ENCODE measurements around the gene PHLDA3. TPM values are rescaled to one million over a fixed set of nuclear protein-coding genes. Genes with fewer than 3 reads are reported as not detected.

The PHLDA3 gene
- total RNA-seq, 4 donors from 2014 or later: 63.0 to 110 (median 72.1) TPM

- WGBS, 2 donors: 94 to 96% methylated on average over 3 of the region's 3 CpGs
These were observed 34.7 kb downstream of the PHLDA3 start for GRCh38 chr1:201434266-201434665.

GRCh38 chr1:201433609-201434008, 35.4 kb downstream of the PHLDA3 start:
- no peak overlapping the region for H3K4me3 ChIP-seq (ENCODE audit: low read depth, poor library complexity, severe bottlenecking)
- WGBS, 2 donors: 84 to 87% methylated on average over 6 of the region's 6 CpGs

More at GRCh38 chr1:201434266-201434665, 34.7 kb downstream of the PHLDA3 start:
- DNase-seq (ENCODE audit: low spot score in 2 of 2): no peak
- no peak for TF ChIP-seq POLR2A (IDR thresholded peaks at IDR 0.05)
- no peak for TF ChIP-seq CTCF (IDR thresholded peaks at IDR 0.05)
- intact Hi-C loops (cut with DNase I; ENCODE audit: low total_unique reads): no loop called here
- H3K4me3 ChIP-seq (ENCODE audit: low read depth, poor library complexity, severe bottlenecking): no peak overlapping the region

GRCh38 chr1:201430776-201431175, 38.2 kb downstream of the PHLDA3 start:
- no peak for TF ChIP-seq CTCF (IDR thresholded peaks at IDR 0.05)
- TF ChIP-seq POLR2A (IDR thresholded peaks at IDR 0.05): no peak
- DNase-seq (ENCODE audit: low spot score in 2 of 2): no peak
- H3K4me3 ChIP-seq (ENCODE audit: low read depth, poor library complexity, severe bottlenecking): no peak overlapping the region
- 85 to 87% methylated on average over 4 of the region's 4 CpGs for WGBS, 2 donors
- intact Hi-C loops (cut with DNase I; ENCODE audit: low total_unique reads): no loop called here

More at GRCh38 chr1:201433609-201434008, 35.4 kb downstream of the PHLDA3 start:
- TF ChIP-seq CTCF (IDR thresholded peaks at IDR 0.05): no peak
- TF ChIP-seq POLR2A (IDR thresholded peaks at IDR 0.05): no peak
- DNase-seq (ENCODE audit: low spot score in 2 of 2): no peak
- intact Hi-C loops (cut with DNase I; ENCODE audit: low total_unique reads): no loop called here

- WGBS, 2 donors: 78 to 80% methylated on average over 18 of the region's 18 CpGs
- no peak overlapping the region for H3K4me3 ChIP-seq (ENCODE audit: low read depth, poor library complexity, severe bottlenecking)
- intact Hi-C loops (cut with DNase I; ENCODE audit: low total_unique reads): no loop called here
- no peak for DNase-seq (ENCODE audit: low spot score in 2 of 2)
- TF ChIP-seq CTCF (IDR thresholded peaks at IDR 0.05) (no peak), POLR2A (IDR thresholded peaks at IDR 0.05) (no peak)
These were observed 39.1 kb downstream of the PHLDA3 start for GRCh38 chr1:201429736-201430501.

DNA sequence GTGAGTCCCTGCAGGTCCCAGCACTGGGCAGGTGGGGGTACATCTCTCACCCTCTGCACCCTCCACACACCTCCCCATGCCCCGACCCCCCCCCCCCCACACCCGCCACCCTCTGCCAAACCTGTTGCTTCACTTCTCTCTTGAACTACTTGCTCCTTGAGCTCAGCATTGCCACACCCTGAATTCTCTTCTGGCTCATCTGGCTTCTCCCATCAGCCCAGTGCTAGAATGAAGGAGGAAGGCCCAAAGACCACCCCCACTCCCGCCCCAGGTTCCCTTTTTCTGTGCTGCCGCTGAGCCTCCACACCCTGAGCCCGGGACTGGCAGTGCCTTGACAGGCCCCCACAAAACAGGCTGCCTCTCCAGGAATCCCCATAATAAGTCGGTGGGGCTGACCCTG, 41.0 kb downstream of the PHLDA3 start:
- 54 to 60% methylated on average over 5 to 6 of the region's 6 CpGs for WGBS, 2 donors

More for the DNA sequence above, 41.0 kb downstream of the PHLDA3 start:
- no peak for DNase-seq (ENCODE audit: low spot score in 2 of 2)
- intact Hi-C loops (cut with DNase I; ENCODE audit: low total_unique reads): no loop called here
- TF ChIP-seq CTCF (IDR thresholded peaks at IDR 0.05) (no peak), POLR2A (IDR thresholded peaks at IDR 0.05) (no peak)
- no peak overlapping the region for H3K4me3 ChIP-seq (ENCODE audit: low read depth, poor library complexity, severe bottlenecking)
